ENCODE data around the gene GFM1. TPM values are rescaled to one million over a fixed set of nuclear protein-coding genes. Genes with fewer than 3 reads are reported as not detected.

Gene GFM1
- total and polyA plus RNA-seq, 2 of the 13 experiments (the other 11 are each of a cell fraction or from before 2014, with no cell fraction given), result 10.5 to 59.0 TPM

DNA sequence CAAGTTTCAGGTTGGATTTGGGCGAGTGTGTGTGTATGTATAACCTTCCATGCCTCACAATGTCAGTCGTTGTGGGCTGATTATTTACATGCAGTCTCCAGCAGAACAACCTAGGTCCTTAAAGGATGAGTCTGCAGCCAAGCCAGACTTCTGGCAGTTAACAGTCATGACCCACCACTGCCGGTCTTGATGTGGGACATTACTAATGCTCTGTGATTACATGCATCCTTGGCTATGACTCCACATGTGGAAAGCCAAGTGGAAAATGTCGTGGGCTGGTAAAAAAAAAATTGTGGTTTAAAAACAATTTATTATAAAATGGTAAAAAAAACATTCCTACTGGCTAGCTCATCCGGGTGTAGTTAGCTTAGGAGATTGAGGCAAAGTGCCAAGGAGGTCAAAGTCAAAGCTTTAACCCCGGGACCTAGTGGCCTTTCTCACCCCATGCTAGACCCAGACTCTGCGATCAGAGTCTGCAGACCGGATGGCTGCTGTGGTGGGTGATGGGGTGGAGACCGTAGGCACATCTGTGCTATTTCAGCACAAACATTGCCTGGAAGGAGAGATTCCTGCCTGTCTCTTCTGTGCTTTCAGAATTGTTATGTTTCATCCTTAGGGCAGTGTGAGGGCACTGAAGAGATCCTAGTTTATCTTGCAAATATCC lies 81.2 kb downstream of the GFM1 start (continued):
- TF ChIP-seq NCOR1 (IDR thresholded peaks at IDR 0.05; ENCODE audit: borderline replicate concordance, low read length), result peak; percentile 54; the same call in 1 of the 2 replicates
- no peak for TF ChIP-seq TEAD3 (CRISPR knock-in tag; optimal IDR thresholded peaks at IDR 0.05; ENCODE audit: borderline replicate concordance)
- TF ChIP-seq, protein P1, sequence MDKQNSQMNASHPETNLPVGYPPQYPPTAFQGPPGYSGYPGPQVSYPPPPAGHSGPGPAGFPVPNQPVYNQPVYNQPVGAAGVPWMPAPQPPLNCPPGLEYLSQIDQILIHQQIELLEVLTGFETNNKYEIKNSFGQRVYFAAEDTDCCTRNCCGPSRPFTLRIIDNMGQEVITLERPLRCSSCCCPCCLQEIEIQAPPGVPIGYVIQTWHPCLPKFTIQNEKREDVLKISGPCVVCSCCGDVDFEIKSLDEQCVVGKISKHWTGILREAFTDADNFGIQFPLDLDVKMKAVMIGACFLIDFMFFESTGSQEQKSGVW (CRISPR knock-in tag; IDR thresholded peaks at IDR 0.05; ENCODE audit: borderline replicate concordance), result no peak
- TF ChIP-seq RBFOX2 (IDR thresholded peaks at IDR 0.05; ENCODE audit: low read depth, low read length), result no peak
- no peak for TF ChIP-seq JUND (CRISPR knock-in tag; IDR thresholded peaks at IDR 0.05)
- TF ChIP-seq, protein P2, sequence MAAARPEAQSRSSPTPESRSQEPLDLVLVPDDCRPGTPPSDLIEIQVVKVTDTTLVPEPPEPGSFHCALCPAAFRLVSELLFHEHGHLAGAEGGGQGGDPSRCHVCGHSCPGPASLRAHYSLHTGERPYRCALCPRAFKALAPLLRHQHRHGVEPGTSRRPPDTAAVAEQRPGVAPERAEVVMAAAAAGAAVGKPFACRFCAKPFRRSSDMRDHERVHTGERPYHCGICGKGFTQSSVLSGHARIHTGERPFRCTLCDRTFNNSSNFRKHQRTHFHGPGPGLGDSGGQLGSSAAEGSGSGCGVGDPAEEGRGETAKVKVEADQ (CRISPR knock-in tag; IDR thresholded peaks at IDR 0.05; ENCODE audit: borderline replicate concordance), result no peak
- TF ChIP-seq PHB2 (IDR thresholded peaks at IDR 0.05; ENCODE audit: partially characterized antibody), result no peak
- TF ChIP-seq HOXA7 (CRISPR knock-in tag; IDR thresholded peaks at IDR 0.05), result no peak
- no peak for TF ChIP-seq SRF (IDR thresholded peaks at IDR 0.05; ENCODE audit: low read depth, low read length)
- TF ChIP-seq, protein P3, sequence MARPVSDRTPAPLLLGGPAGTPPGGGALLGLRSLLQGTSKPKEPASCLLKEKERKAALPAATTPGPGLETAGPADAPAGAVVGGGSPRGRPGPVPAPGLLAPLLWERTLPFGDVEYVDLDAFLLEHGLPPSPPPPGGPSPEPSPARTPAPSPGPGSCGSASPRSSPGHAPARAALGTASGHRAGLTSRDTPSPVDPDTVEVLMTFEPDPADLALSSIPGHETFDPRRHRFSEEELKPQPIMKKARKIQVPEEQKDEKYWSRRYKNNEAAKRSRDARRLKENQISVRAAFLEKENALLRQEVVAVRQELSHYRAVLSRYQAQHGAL (CRISPR knock-in tag; IDR thresholded peaks at IDR 0.05; ENCODE audit: not compliant biosample characterization), result no peak
- no peak for TF ChIP-seq ARID2 (CRISPR knock-in tag; IDR thresholded peaks at IDR 0.05; ENCODE audit: borderline replicate concordance)
- TF ChIP-seq POLR2AphosphoS5 (IDR thresholded peaks at IDR 0.05; ENCODE audit: low read depth, low read length), result no peak
- no peak for TF ChIP-seq ZNF781 (CRISPR knock-in tag; IDR thresholded peaks at IDR 0.05; ENCODE audit: borderline replicate concordance, not compliant biosample characterization)
- no peak for TF ChIP-seq AHR (CRISPR knock-in tag; IDR thresholded peaks at IDR 0.05)
- TF ChIP-seq ZNF143 (CRISPR knock-in tag; IDR thresholded peaks at IDR 0.05), result no peak
- TF ChIP-seq, protein P4, sequence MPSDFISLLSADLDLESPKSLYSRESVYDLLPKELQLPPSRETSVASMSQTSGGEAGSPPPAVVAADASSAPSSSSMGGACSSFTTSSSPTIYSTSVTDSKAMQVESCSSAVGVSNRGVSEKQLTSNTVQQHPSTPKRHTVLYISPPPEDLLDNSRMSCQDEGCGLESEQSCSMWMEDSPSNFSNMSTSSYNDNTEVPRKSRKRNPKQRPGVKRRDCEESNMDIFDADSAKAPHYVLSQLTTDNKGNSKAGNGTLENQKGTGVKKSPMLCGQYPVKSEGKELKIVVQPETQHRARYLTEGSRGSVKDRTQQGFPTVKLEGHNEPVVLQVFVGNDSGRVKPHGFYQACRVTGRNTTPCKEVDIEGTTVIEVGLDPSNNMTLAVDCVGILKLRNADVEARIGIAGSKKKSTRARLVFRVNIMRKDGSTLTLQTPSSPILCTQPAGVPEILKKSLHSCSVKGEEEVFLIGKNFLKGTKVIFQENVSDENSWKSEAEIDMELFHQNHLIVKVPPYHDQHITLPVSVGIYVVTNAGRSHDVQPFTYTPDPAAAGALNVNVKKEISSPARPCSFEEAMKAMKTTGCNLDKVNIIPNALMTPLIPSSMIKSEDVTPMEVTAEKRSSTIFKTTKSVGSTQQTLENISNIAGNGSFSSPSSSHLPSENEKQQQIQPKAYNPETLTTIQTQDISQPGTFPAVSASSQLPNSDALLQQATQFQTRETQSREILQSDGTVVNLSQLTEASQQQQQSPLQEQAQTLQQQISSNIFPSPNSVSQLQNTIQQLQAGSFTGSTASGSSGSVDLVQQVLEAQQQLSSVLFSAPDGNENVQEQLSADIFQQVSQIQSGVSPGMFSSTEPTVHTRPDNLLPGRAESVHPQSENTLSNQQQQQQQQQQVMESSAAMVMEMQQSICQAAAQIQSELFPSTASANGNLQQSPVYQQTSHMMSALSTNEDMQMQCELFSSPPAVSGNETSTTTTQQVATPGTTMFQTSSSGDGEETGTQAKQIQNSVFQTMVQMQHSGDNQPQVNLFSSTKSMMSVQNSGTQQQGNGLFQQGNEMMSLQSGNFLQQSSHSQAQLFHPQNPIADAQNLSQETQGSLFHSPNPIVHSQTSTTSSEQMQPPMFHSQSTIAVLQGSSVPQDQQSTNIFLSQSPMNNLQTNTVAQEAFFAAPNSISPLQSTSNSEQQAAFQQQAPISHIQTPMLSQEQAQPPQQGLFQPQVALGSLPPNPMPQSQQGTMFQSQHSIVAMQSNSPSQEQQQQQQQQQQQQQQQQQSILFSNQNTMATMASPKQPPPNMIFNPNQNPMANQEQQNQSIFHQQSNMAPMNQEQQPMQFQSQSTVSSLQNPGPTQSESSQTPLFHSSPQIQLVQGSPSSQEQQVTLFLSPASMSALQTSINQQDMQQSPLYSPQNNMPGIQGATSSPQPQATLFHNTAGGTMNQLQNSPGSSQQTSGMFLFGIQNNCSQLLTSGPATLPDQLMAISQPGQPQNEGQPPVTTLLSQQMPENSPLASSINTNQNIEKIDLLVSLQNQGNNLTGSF (CRISPR knock-in tag; IDR thresholded peaks at IDR 0.05), result no peak
- no peak for TF ChIP-seq SALL2 (CRISPR knock-in tag; IDR thresholded peaks at IDR 0.05)
- TF ChIP-seq SMARCC2 (IDR thresholded peaks at IDR 0.05), result no peak
- TF ChIP-seq SIX4 (CRISPR knock-in tag; IDR thresholded peaks at IDR 0.05), result no peak
- TF ChIP-seq, protein P5, sequence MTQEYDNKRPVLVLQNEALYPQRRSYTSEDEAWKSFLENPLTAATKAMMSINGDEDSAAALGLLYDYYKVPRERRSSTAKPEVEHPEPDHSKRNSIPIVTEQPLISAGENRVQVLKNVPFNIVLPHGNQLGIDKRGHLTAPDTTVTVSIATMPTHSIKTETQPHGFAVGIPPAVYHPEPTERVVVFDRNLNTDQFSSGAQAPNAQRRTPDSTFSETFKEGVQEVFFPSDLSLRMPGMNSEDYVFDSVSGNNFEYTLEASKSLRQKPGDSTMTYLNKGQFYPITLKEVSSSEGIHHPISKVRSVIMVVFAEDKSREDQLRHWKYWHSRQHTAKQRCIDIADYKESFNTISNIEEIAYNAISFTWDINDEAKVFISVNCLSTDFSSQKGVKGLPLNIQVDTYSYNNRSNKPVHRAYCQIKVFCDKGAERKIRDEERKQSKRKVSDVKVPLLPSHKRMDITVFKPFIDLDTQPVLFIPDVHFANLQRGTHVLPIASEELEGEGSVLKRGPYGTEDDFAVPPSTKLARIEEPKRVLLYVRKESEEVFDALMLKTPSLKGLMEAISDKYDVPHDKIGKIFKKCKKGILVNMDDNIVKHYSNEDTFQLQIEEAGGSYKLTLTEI (CRISPR knock-in tag; conservative IDR thresholded peaks at IDR 0.05), result no peak
- no peak for TF ChIP-seq ZNF292 (CRISPR knock-in tag; IDR thresholded peaks at IDR 0.05; ENCODE audit: borderline replicate concordance, low read depth)
- TF ChIP-seq HHEX (CRISPR knock-in tag; IDR thresholded peaks at IDR 0.05), result no peak
